AG09319 (cell line): ENCODE measurements around the gene HEBP1.

Experiments
- DNase-seq: peaks from one replicate; pipeline ENCODE4 v3.0.0-alpha.2; 2010; ENCODE audit warnings: low read depth; ENCODE audit errors: extremely low read depth
- TF ChIP-seq, protein P1 (sequence below): IDR thresholded peaks from 2 replicates; pipeline ENCODE4 v1.5.1; 2011; ENCODE audit warnings: low read depth, mild to moderate bottlenecking, inconsistent platforms, low read length, moderate library complexity

Gene HEBP1

DNA sequence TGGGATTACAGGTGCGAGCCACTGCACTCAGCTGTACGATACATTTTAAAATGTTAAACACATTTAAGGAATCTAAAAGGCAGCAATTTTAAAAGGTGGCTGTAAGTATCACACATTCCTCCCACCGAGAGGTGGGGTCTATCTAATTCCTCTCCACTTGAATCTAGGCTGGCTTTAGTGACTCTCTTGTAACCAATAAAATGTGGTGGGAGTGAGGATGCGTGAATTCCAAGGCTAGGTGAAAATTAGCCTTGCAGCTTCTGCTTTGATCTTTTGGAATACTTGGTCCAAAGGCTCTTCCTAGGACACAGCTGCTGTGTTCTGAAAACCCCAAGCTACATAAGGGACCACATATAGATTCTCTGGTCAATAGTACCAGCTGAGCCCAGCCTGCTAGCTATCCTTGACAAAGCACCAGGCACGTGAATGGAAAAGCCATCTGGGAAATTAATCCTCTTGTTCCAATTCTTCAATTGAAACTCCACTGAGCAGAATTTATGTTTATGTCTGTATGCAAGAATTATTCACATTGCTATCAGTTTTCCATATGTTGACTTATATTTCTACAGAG lies 39.3 kb downstream of the HEBP1 start:
- DNase-seq = no peak
- TF ChIP-seq, protein P1, sequence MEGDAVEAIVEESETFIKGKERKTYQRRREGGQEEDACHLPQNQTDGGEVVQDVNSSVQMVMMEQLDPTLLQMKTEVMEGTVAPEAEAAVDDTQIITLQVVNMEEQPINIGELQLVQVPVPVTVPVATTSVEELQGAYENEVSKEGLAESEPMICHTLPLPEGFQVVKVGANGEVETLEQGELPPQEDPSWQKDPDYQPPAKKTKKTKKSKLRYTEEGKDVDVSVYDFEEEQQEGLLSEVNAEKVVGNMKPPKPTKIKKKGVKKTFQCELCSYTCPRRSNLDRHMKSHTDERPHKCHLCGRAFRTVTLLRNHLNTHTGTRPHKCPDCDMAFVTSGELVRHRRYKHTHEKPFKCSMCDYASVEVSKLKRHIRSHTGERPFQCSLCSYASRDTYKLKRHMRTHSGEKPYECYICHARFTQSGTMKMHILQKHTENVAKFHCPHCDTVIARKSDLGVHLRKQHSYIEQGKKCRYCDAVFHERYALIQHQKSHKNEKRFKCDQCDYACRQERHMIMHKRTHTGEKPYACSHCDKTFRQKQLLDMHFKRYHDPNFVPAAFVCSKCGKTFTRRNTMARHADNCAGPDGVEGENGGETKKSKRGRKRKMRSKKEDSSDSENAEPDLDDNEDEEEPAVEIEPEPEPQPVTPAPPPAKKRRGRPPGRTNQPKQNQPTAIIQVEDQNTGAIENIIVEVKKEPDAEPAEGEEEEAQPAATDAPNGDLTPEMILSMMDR = no peak

DNA sequence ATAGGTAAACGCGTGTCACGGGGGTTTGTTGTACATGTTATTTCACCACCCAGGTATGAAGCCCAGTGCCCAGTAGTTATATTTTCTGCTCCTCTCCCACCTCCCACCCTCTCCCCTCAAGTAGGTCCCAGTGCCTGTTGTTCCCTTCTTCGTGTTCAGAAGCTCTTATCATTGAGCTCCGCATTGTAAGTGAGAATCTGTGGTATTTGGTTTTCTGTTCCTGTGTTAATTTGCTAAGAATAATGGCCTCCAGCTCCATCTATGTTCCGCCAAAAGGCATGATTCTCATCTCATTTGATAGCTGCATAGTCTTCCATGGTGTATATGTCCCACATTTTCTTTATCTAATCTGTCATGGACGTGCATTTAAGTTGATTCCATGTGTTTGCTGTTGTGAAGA lies 41.2 kb downstream of the HEBP1 start:
- DNase-seq = no peak
- TF ChIP-seq, protein P1 = no peak

DNA sequence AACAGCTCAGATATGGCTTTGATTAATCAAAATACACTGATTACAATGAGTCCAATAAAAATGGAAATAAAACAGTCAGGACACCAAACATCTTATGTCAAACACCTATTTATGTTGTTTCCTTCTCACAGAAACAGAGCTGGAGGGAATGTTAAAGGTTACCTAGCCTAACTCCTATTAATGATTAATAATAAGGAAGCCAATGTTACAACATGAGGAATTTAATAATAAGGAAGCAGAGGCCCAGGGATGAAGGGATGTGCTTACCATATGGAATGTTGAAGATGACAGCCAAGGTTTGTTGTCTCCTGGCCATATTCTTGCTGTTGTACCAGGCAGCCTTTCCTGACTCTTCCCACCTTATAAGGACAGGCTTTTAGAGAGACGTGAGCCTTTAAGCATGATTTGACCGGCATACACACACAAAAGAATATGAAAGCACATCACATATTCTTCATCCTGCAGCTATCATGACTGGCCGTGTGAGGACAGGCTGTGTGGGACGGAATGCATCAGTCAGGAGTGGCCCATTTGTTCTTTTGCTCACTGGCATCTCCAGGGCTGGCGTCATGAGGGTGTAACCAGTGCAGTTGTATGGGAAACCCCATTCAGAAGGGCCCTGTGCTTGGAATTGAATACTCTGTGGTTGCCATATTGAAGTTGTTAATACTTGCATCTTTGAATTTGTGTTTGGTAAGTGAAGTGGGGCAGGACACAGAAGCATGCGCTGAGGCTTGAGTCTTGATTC lies 45.0 kb downstream of the HEBP1 start:
- TF ChIP-seq, protein P1 = no peak
- no peak for DNase-seq

DNA sequence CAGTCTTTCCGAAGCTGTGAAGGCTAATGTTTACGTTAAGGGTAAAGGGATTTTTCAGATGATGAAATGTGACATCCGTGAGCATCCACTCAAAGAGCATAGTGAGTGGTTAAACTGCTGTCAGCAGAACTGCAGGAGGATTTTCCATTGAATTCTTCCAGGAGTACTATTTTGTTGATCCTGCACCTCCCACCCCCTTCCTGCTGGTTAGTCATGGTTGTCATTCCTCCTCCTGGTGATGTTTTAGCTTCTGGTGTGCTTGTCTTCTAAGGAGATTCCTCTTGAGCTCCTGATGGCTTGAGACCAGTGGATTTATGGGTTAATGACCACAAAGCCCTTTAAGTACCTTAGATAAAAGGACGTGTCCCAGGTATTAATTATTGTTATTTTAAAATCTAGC lies 45.7 kb downstream of the HEBP1 start:
- TF ChIP-seq, protein P1 = no peak
- DNase-seq = no peak

DNA sequence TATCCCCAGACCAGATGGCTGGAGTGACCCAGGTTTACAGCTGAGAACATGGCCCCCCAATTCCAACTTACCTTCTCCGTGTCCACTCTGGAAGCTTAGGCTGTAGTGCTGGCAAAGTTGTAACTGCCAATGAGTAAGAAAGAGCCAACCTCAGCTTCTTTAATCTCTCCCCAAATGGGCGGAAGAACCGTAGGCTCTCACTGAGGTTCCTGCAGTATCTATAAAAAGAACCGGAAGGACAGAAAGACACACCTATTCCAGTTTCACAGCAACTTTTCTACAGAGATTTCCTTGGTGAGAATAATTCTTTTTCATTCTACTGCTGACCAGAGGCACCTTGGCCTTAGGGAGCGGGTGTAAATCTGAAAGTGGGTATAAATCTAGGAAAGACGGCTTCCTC lies 48.0 kb downstream of the HEBP1 start, which contains the start of gene GPRC5D:
Gene GPRC5D, minus strand, starts transcription at position 135 of the 400 bp plus-strand sequence. CDS start 1,786 bp downstream, outside the sequence.
- DNase-seq = no peak
- TF ChIP-seq, protein P1 = no peak

DNA sequence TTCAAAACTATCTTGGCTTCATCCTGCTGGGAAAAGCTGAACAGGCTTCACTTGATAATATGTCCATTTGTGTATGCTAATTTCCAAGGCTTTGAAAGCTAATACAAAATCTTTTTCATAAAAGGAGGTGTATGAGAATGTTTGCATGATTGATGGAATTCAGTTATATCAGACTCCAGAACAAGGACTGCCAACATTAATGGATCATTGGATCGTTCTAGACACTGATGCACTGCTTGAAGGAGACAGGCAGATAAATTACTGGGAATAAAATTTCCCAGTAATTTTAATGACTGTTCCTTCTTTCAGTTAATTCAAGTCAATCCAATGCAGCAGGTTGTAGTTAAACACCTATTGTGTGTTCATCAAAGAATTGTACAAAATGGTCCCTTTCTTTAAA lies 48.6 kb downstream of the HEBP1 start:
- DNase-seq = no peak
- TF ChIP-seq, protein P1 = no peak

DNA sequence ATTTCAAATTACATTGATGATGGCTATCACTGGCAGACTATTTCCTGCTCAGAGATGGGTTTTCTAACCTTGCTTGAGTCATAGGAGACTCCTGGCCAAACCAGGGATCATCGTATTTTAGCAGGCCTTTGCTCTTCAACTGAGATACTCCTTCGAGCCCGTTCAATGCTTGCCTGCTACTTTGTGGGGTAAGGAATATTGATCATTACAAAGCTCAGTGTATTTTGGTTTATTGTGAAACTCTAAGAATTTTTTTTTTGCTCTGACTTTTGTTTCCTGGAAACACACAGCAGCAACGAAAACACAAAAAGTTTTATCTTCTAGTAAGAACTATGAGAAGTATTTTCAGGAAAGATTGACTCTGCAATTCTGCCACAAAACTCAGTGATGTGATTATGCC lies 52.2 kb downstream of the HEBP1 start:
- DNase-seq = no peak
- TF ChIP-seq, protein P1 = no peak
